IMR-90 (cell line): ENCODE measurements around the gene RNF146. TPM values are rescaled to one million over a fixed set of nuclear protein-coding genes. Genes with fewer than 3 reads are reported as not detected.

Experiments
- ATAC-seq: fragments of 200-7000 bp; cut with Tn5 transposase; 2 replicates; pipeline ENCODE4 v1.9.1; 2020; ENCODE audit warnings: low read depth, mild to moderate bottlenecking, moderate library complexity
- BruUV-seq: library from RNA; stranded (reverse); fragments of 400-500 nt; replicated peaks from 2 replicates; lab custom pipeline; 2021; lab: Mats Ljungman, UMichigan
- CTCF ChIA-PET: fragments of 300-600 bp; formaldehyde crosslinking; extraction: SDS; loops from one replicate; lab custom pipeline; 2021; ENCODE audit warnings: antibody characterized with exemption; lab: Yijun Ruan, JAX
- POLR2A ChIA-PET: fragments of 300-600 bp; sonication (Branson Sonifier 250); formaldehyde crosslinking; loops from one replicate; lab custom pipeline; 2022; ENCODE audit warnings: antibody characterized with exemption; ENCODE audit not compliant: unreplicated experiment; lab: Charles Lee
- DNase-seq: peaks from one replicate; pipeline ENCODE4 v3.0.0; 2013
- H2AFZ ChIP-seq: replicated peaks from 2 replicates; pipeline ENCODE3; 2013; ENCODE audit warnings: low read length, mild to moderate bottlenecking; ENCODE audit not compliant: poor library complexity
- H2AK5ac ChIP-seq: 2 replicates; pipeline ENCODE4 v1.6.1; 2013; ENCODE audit warnings: low read depth, low read length, inconsistent platforms
- H2AK9ac ChIP-seq: replicated peaks from 2 replicates; pipeline ENCODE3; 2013; ENCODE audit warnings: mild to moderate bottlenecking, low read depth, low read length, moderate library complexity; ENCODE audit not compliant: poor library complexity
- H2BK120ac ChIP-seq: 2 replicates; pipeline ENCODE4 v1.6.1; 2013; ENCODE audit warnings: low read depth, low read length, inconsistent platforms
- H2BK15ac ChIP-seq: 3 replicates; pipeline ENCODE4 v1.6.1; 2013; ENCODE audit warnings: low read depth, low read length, inconsistent platforms
- H2BK20ac ChIP-seq: 2 replicates; pipeline ENCODE4 v1.6.1; 2013; ENCODE audit warnings: low read depth, mild to moderate bottlenecking, inconsistent platforms, low read length, moderate library complexity
- H2BK5ac ChIP-seq: 2 replicates; pipeline ENCODE4 v1.6.1; 2013; ENCODE audit warnings: mild to moderate bottlenecking, low read depth, low read length, inconsistent platforms; ENCODE audit not compliant: poor library complexity, severe bottlenecking
- H3K14ac ChIP-seq: replicated peaks from 2 replicates; pipeline ENCODE4 v1.6.1; 2013; ENCODE audit warnings: low read depth, low read length, inconsistent platforms
- H3K18ac ChIP-seq: 2 replicates; pipeline ENCODE4 v1.6.1; 2013; ENCODE audit warnings: low read depth, low read length, control low read depth
- H3K23ac ChIP-seq: 2 replicates; pipeline ENCODE4 v1.6.1; 2013; ENCODE audit warnings: low read depth, low read length, inconsistent platforms
- H3K27ac ChIP-seq: 2 replicates; pipeline ENCODE4 v1.5.1; 2013; ENCODE audit warnings: mild to moderate bottlenecking, control low read depth, low read length; ENCODE audit not compliant: insufficient read depth
- H3K27me3 ChIP-seq: 2 replicates; pipeline ENCODE4 v1.6.1; 2013; ENCODE audit warnings: low read length; ENCODE audit not compliant: control insufficient read depth, insufficient read depth
- H3K36me3 ChIP-seq: 2 replicates; pipeline ENCODE4 v1.6.1; 2013; ENCODE audit warnings: low read length, mixed read lengths; ENCODE audit not compliant: control insufficient read depth, insufficient read depth
- H3K4ac ChIP-seq: 2 replicates; pipeline ENCODE4 v1.6.1; 2013; ENCODE audit warnings: low read depth, low read length, inconsistent platforms
- H3K4me1 ChIP-seq: 2 replicates; pipeline ENCODE4 v1.6.1; 2013; ENCODE audit warnings: low read length, mixed read lengths; ENCODE audit not compliant: control insufficient read depth, insufficient read depth
- H3K4me2 ChIP-seq: 2 replicates; pipeline ENCODE4 v1.6.1; 2013; ENCODE audit warnings: low read depth, mild to moderate bottlenecking, control low read depth, low read length, moderate library complexity
- H3K4me3 ChIP-seq: 2 replicates; pipeline ENCODE4 v1.5.1; 2013; ENCODE audit warnings: low read depth, mild to moderate bottlenecking, control low read depth, low read length, moderate library complexity; ENCODE audit not compliant: insufficient read depth
- H3K56ac ChIP-seq: 2 replicates; pipeline ENCODE4 v1.6.1; 2013; ENCODE audit warnings: low read length, inconsistent platforms; ENCODE audit not compliant: insufficient read depth; ENCODE audit errors: extremely low read depth
- H3K79me1 ChIP-seq, 2 experiments: 2 replicates each; pipeline ENCODE4 v1.6.1; 2013; ENCODE audit warnings: low read length in 2 of 2, inconsistent platforms in 1 of 2, low read depth in 1 of 2
- H3K9ac ChIP-seq: 2 replicates; pipeline ENCODE4 v1.6.1; 2013; ENCODE audit warnings: low read depth, low read length, control low read depth
- H3K9me1 ChIP-seq: 2 replicates; pipeline ENCODE4 v1.6.1; 2013; ENCODE audit warnings: low read length, inconsistent platforms; ENCODE audit not compliant: insufficient read depth
- H3K9me3 ChIP-seq: 2 replicates; pipeline ENCODE4 v1.6.1; 2013; ENCODE audit warnings: low read length; ENCODE audit not compliant: control insufficient read depth, insufficient read depth
- H4K20me1 ChIP-seq: 2 replicates; pipeline ENCODE4 v1.6.1; 2013; ENCODE audit warnings: low read length, inconsistent platforms; ENCODE audit not compliant: insufficient read depth
- H4K5ac ChIP-seq: 2 replicates; pipeline ENCODE4 v1.6.1; 2013; ENCODE audit warnings: mild to moderate bottlenecking, low read depth, low read length, control low read depth
- H4K8ac ChIP-seq, 2 experiments: 2 replicates each; pipeline ENCODE4 v1.6.1; 2013; ENCODE audit warnings: low read depth in 2 of 2, low read length in 2 of 2, control low read depth in 1 of 2, inconsistent platforms in 1 of 2
- H4K91ac ChIP-seq: 2 replicates; pipeline ENCODE4 v1.6.1; 2013; ENCODE audit warnings: low read depth, low read length, inconsistent platforms; ENCODE audit not compliant: insufficient read depth
- BHLHE40 ChIP-seq: fragments of 150-350 bp; IDR thresholded peaks from 2 replicates; pipeline ENCODE4 v1.6.1; 2016; ENCODE audit warnings: mild to moderate bottlenecking, low read depth, low read length
- MAZ ChIP-seq: IDR thresholded peaks from 2 replicates; pipeline ENCODE4 v1.6.1; 2012; ENCODE audit warnings: low read depth, mild to moderate bottlenecking, low read length, improper control_type of control experiment, moderate library complexity, borderline replicate concordance
- NFE2L2 ChIP-seq: fragments of 150-350 bp; IDR thresholded peaks from 2 replicates; pipeline ENCODE4 v1.6.1; 2016; ENCODE audit warnings: low read depth, mild to moderate bottlenecking, low read length
- WGBS, 2 experiments: methylation state at CpG; one replicate each; pipeline versions ENCODE4 v1.1.5 to v1.1.7; 2013; ENCODE audit warnings: missing lambda C conversion rate in 2 of 2; ENCODE audit not compliant: insufficient read length in 1 of 2; ENCODE audit errors: extremely low coverage in 2 of 2; 5-methylcytosine and 5-hydroxymethylcytosine counted together
- dilution Hi-C: fragments of 300-500 bp; cut with HindIII; formaldehyde crosslinking; loops from one replicate; pipeline ENCODE4 v1.14.3; 2018; ENCODE audit warnings: low sequenced_read_pairs; ENCODE audit not compliant: unreplicated experiment
- in situ Hi-C: fragments of 300-500 bp; cut with MboI; formaldehyde crosslinking; loops from 3 replicates; pipeline ENCODE4 v1.14.3; 2019; ENCODE audit warnings: low sequenced_read_pairs, inconsistent platforms, mixed read lengths
- intact Hi-C: fragments of 100-400 bp; cut with micrococcal nuclease; formaldehyde crosslinking; loops from 2 replicates; pipeline ENCODE4 v1.10.0; 2022
- polyA plus RNA-seq, 3 experiments: library from polyadenylated mRNA; depleted of rRNA; stranded (reverse); fragments of >200 nt; gene quantifications; 2 replicates each; pipeline ENCODE4 v1.2.3, GENCODE V29; 2012; ENCODE audit warnings: low replicate concordance in 1 of 3
- total RNA-seq: library from RNA; depleted of rRNA; stranded (reverse); fragments of >200 nt; gene quantifications from 2 replicates; pipeline ENCODE4 v1.2.3, GENCODE V29; 2012
- TF ChIP-seq, protein P1 (sequence below): conservative IDR thresholded peaks from 2 replicates; pipeline ENCODE4 v1.5.1; 2012; ENCODE audit warnings: mild to moderate bottlenecking, low read depth, low read length, improper control_type of control experiment

The RNF146 gene
- total and polyA plus RNA-seq, 2 of the 4 experiments (the other 2 are of a cell fraction), result 24.0 to 32.2 TPM

- Histone ChIP-seq H2BK15ac (no peak overlapping the region), H4K91ac (no peak overlapping the region), H4K8ac (no peak overlapping the region), H3K27me3 (no peaks in the 10 kb centered on the region), H3K27ac (no peak overlapping the region), H2BK5ac (no peak overlapping the region), H2AK9ac (no peak overlapping the region), H3K9me3 (no peaks in the 10 kb centered on the region), H3K56ac (no peak overlapping the region), H3K18ac (no peak overlapping the region), H2AK5ac (no peak overlapping the region), H3K14ac (no peak overlapping the region), H2BK20ac (no peak overlapping the region), H3K9ac (no peak overlapping the region), H3K79me1 (no peaks in the 10 kb centered on the region), H4K20me1 (no peaks in the 10 kb centered on the region), H3K4me2 (no peak overlapping the region), H3K9me1 (no peaks in the 10 kb centered on the region), H3K4me1 (no peaks in the 10 kb centered on the region), H2BK120ac (no peak overlapping the region), H3K36me3 (no peaks in the 10 kb centered on the region), H3K4ac (no peak overlapping the region), H3K23ac (no peak overlapping the region), H3K4me3 (no peak overlapping the region), H2AFZ (no peak overlapping the region), H4K5ac (no peak overlapping the region)
- WGBS, 2 experiments, result 88% methylated on average over 4 of the region's 6 CpGs; no CpG with 5 or more reads in 1 of the 2 experiments
- ATAC-seq (no peak), DNase-seq (no peak)
- in situ Hi-C loops (no loop called here), intact Hi-C loops (no loop called here), dilution Hi-C loops (no loop called here)
- CTCF ChIA-PET, result no interaction called here
- POLR2A ChIA-PET, result no interaction called here
- TF ChIP-seq MAZ (no peak), BHLHE40 (no peak), NFE2L2 (no peak)
- TF ChIP-seq, protein P1, sequence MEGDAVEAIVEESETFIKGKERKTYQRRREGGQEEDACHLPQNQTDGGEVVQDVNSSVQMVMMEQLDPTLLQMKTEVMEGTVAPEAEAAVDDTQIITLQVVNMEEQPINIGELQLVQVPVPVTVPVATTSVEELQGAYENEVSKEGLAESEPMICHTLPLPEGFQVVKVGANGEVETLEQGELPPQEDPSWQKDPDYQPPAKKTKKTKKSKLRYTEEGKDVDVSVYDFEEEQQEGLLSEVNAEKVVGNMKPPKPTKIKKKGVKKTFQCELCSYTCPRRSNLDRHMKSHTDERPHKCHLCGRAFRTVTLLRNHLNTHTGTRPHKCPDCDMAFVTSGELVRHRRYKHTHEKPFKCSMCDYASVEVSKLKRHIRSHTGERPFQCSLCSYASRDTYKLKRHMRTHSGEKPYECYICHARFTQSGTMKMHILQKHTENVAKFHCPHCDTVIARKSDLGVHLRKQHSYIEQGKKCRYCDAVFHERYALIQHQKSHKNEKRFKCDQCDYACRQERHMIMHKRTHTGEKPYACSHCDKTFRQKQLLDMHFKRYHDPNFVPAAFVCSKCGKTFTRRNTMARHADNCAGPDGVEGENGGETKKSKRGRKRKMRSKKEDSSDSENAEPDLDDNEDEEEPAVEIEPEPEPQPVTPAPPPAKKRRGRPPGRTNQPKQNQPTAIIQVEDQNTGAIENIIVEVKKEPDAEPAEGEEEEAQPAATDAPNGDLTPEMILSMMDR, result no peak
- BruUV-seq, result no TSS peak
Measured at GRCh38 chr6:127255286-127255685, 11.4 kb upstream of the RNF146 start.
